GM12875 (cell line): ENCODE data around the gene FBXL14.
"Not testable (repeated sequence)": the region's sequence is repeated elsewhere in the genome, so short reads cannot be mapped to it uniquely, and the experiment has no call there.

ENCODE experiments used
- H3K4me3 ChIP-seq: one replicate; pipeline ENCODE4 v1.5.1; 2011; ENCODE audit warnings: low read depth, low read length, control low read depth
- CTCF ChIP-seq: IDR thresholded peaks from 2 replicates; pipeline ENCODE4 v1.5.1; 2011; ENCODE audit warnings: low read depth, mild to moderate bottlenecking, control low read depth, inconsistent platforms, low read length, moderate library complexity, borderline replicate concordance; ENCODE audit not compliant: insufficient read depth

The FBXL14 gene

GRCh38 chr12:1565172-1565571 lies 29.2 kb downstream of the FBXL14 start:
- no peak for TF ChIP-seq CTCF
- no peak overlapping the region for H3K4me3 ChIP-seq

GRCh38 chr12:1564067-1564466 lies 30.3 kb downstream of the FBXL14 start:
- no peak for TF ChIP-seq CTCF
- H3K4me3 ChIP-seq = no peak overlapping the region

GRCh38 chr12:1562813-1563407 lies 31.5 kb downstream of the FBXL14 start:
- no peak overlapping the region for H3K4me3 ChIP-seq
- TF ChIP-seq CTCF = no peak

GRCh38 chr12:1560704-1561103 lies 33.7 kb downstream of the FBXL14 start:
- no peak for TF ChIP-seq CTCF
- H3K4me3 ChIP-seq = no peak overlapping the region

GRCh38 chr12:1559676-1560091 lies 34.7 kb downstream of the FBXL14 start:
- H3K4me3 ChIP-seq = no peak overlapping the region
- TF ChIP-seq CTCF = no peak

- not testable (repeated sequence) for H3K4me3 ChIP-seq
These were observed 36.3 kb downstream of the FBXL14 start for GRCh38 chr12:1558108-1558507.

GRCh38 chr12:1553987-1554982 lies 40.1 kb downstream of the FBXL14 start:
- TF ChIP-seq CTCF = no peak
- H3K4me3 ChIP-seq = peak overlapping the region; percentile 34
